K562 (cell line): ENCODE data around the gene DRAXIN. TPM values are rescaled to one million over a fixed set of nuclear protein-coding genes. Genes with fewer than 3 reads are reported as not detected.
A peak's percentile ranks its signal among the peaks of the same experiment; 100 is the strongest.

Experiments
- ATAC-seq: fragments of 200-7000 bp; cut with Tn5 transposase; 3 replicates; pipeline ENCODE4 v1.9.1; 2020; ENCODE audit warnings: moderate library complexity
- BruUV-seq: library from RNA; stranded (reverse); fragments of 400-500 nt; replicated peaks from 2 replicates; lab custom pipeline; 2021; lab: Mats Ljungman, UMichigan
- CTCF ChIA-PET: fragments of 300-600 bp; formaldehyde crosslinking; extraction: SDS; loops from one replicate; lab custom pipeline; 2021; ENCODE audit warnings: low intra/inter-chr PET ratio; lab: Yijun Ruan, JAX
- POLR2A ChIA-PET: fragments of 300-600, 350-650 bp; sonication (Branson Sonifier 250); formaldehyde crosslinking; extraction: SDS; loops from one replicate; lab custom pipeline; 2021; ENCODE audit warnings: antibody characterized with exemption, inconsistent platforms; lab: Yijun Ruan, JAX
- DNase-seq, 4 experiments: peaks; one replicate each; pipeline versions ENCODE4 v3.0.0 to v3.0.0-alpha.2; 2011 to 2018; ENCODE audit warnings: low spot score in 3 of 4, mixed read lengths in 3 of 4; ENCODE audit errors: extremely low read depth in 1 of 4
- FAIRE-seq: peaks from 2 replicates; lab custom pipeline; 2011; peaks lifted over from hg19 to GRCh38; lab: Jason Lieb, UNC
- H2AFZ ChIP-seq: 2 replicates; pipeline ENCODE4 v1.6.0; 2011; ENCODE audit warnings: low read depth, low read length, control low read depth, inconsistent platforms
- H3K27ac ChIP-seq: fragments of 200-600 bp; 3 replicates; pipeline ENCODE4 v1.8.0; 2011; ENCODE audit warnings: low read depth, mild to moderate bottlenecking, control low read depth, inconsistent platforms, low read length, moderate library complexity, mixed read lengths; ENCODE audit errors: extremely low read depth
- H3K27me3 ChIP-seq, 2 experiments: fragments of 300-600 bp in 1 of 2; 2 replicates in 1 of 2; 3 replicates in 1 of 2; pipeline versions ENCODE4 v1.6.0 to v1.8.0; 2011; ENCODE audit warnings: inconsistent platforms in 2 of 2, low read length in 2 of 2, mild to moderate bottlenecking in 1 of 2, mixed read lengths in 1 of 2, moderate library complexity in 1 of 2; ENCODE audit not compliant: control insufficient read depth in 2 of 2, insufficient read depth in 2 of 2
- H3K36me3 ChIP-seq: fragments of 300-600 bp; 3 replicates; pipeline ENCODE4 v1.8.0; 2011; ENCODE audit warnings: mild to moderate bottlenecking, low read length, inconsistent platforms; ENCODE audit not compliant: control insufficient read depth, insufficient read depth
- H3K4me1 ChIP-seq, 2 experiments: fragments of 200-600 bp in 1 of 2; replicated peaks in 1 of 2; 2 replicates in 1 of 2; 3 replicates in 1 of 2; pipeline versions ENCODE4 v1.5.1 to v1.8.0; 2011; ENCODE audit warnings: inconsistent platforms in 2 of 2, low read length in 2 of 2, mild to moderate bottlenecking in 1 of 2, mixed read lengths in 1 of 2, moderate library complexity in 1 of 2; ENCODE audit not compliant: control insufficient read depth in 2 of 2, insufficient read depth in 2 of 2
- H3K4me2 ChIP-seq: 2 replicates; pipeline ENCODE4 v1.6.1; 2011; ENCODE audit warnings: low read length, control low read depth, inconsistent platforms, mixed read lengths; ENCODE audit not compliant: insufficient read depth
- H3K4me3 ChIP-seq: fragments of 200-600 bp; sonication (generic), shearing (Covaris generic); 2 replicates; pipeline ENCODE4 v1.5.1; 2016; ENCODE audit warnings: control low read depth, inconsistent platforms
- H3K79me2 ChIP-seq: fragments of 200-600 bp; 3 replicates; pipeline ENCODE4 v1.8.0; 2011; ENCODE audit warnings: low read length, inconsistent platforms; ENCODE audit not compliant: control insufficient read depth, insufficient read depth
- H3K9ac ChIP-seq, 2 experiments: 2 replicates each; pipeline versions ENCODE4 v1.6.0 to v1.6.1; 2011; ENCODE audit warnings: low read depth in 2 of 2, low read length in 2 of 2, control low read depth in 1 of 2, inconsistent platforms in 1 of 2, mild to moderate bottlenecking in 1 of 2, mixed read lengths in 1 of 2; ENCODE audit not compliant: insufficient read depth in 1 of 2
- H3K9me1 ChIP-seq: one replicate; pipeline ENCODE4 v1.6.0; 2011; ENCODE audit warnings: inconsistent platforms, mild to moderate bottlenecking, low read length, moderate library complexity; ENCODE audit not compliant: control insufficient read depth, insufficient read depth
- H3K9me3 ChIP-seq: replicated peaks from 2 replicates; pipeline ENCODE4 v1.5.1; 2011; ENCODE audit warnings: low read depth, low read length, inconsistent platforms; ENCODE audit not compliant: control insufficient read depth, insufficient read depth
- H4K20me1 ChIP-seq: replicated peaks from 2 replicates; pipeline ENCODE4 v1.6.1; 2011; ENCODE audit warnings: low read length, inconsistent platforms, mixed read lengths; ENCODE audit not compliant: control insufficient read depth, insufficient read depth
- CBFA2T3 ChIP-seq: fragments of 450-650 bp; IDR thresholded peaks from 2 replicates; pipeline ENCODE4 v1.6.1; 2017
- GATAD2A ChIP-seq: fragments of 450-650 bp; IDR thresholded peaks from 2 replicates; pipeline ENCODE4 v1.6.1; 2017
- MEF2A ChIP-seq: IDR thresholded peaks from 2 replicates; pipeline ENCODE4 v1.6.1; 2011; ENCODE audit warnings: low read depth, mild to moderate bottlenecking, low read length, moderate library complexity; ENCODE audit not compliant: control insufficient read depth
- MEF2D ChIP-seq: conservative IDR thresholded peaks from 2 replicates; pipeline ENCODE4 v1.6.1; 2016; ENCODE audit warnings: low read depth, missing genetic modification characterization, missing compliant biosample characterization
- PML ChIP-seq: IDR thresholded peaks from 2 replicates; pipeline ENCODE4 v1.6.1; 2012; ENCODE audit warnings: low read length, inconsistent platforms
- POLR2G ChIP-seq: fragments of 200-400 bp; formaldehyde crosslinking; IDR thresholded peaks from 2 replicates; pipeline ENCODE4 v1.6.1; 2017; ENCODE audit warnings: low read depth, mild to moderate bottlenecking, antibody characterized with exemption, low read length, moderate library complexity
- SAP30 ChIP-seq: fragments of 200-600 bp; sonication (generic); IDR thresholded peaks from 2 replicates; pipeline ENCODE4 v1.6.1; 2012; ENCODE audit warnings: borderline replicate concordance, low read depth, mild to moderate bottlenecking, moderate library complexity, low read length, control low read depth, inconsistent platforms; ENCODE audit not compliant: insufficient read depth, poor library complexity, severe bottlenecking
- WGBS: fragments of 100-300 bp; shearing (Covaris generic); methylation state at CpG from one replicate; pipeline ENCODE4 v1.1.6; 2016; ENCODE audit warnings: low coverage, mixed read lengths; ENCODE audit not compliant: insufficient coverage; ENCODE audit errors: missing lambda C conversion rate; 5-methylcytosine and 5-hydroxymethylcytosine counted together
- in situ Hi-C: fragments of 300-500 bp; cut with MboI; formaldehyde crosslinking; loops from 4 replicates; pipeline ENCODE4 v1.15.0; 2018; ENCODE audit warnings: inconsistent platforms, mixed read lengths
- intact Hi-C: fragments of 100-400 bp; cut with micrococcal nuclease; formaldehyde crosslinking; loops from 2 replicates; pipeline ENCODE4 v1.14.2; 2022
- polyA plus RNA-seq, 8 experiments: library from polyadenylated mRNA; depleted of rRNA in 4 of 8; stranded (reverse) in 5 of 8; unstranded in 3 of 8; fragments of >200 nt; fragmentation: Nextera tagmentation in 2 of 8; fragmentation: Illumina TruSeq in 1 of 8; extraction: Ambion mirVana in 2 of 8; extraction: Trizol in 1 of 8; gene quantifications; 2 replicates each; pipeline versions ENCODE4 v1.2.1 to v1.2.3, GENCODE V29; 2011 to 2014; ENCODE audit warnings: inconsistent platforms in 1 of 8, missing spikeins in 1 of 8
- total RNA-seq, 7 experiments: library from RNA; depleted of rRNA in 6 of 7; stranded (reverse); fragments of >200 nt in 6 of 7; fragmentation: Illumina TruSeq in 2 of 7; extraction: Trizol in 2 of 7; gene quantifications; 2 replicates each; pipeline versions ENCODE4 v1.2.1 to v1.2.3, GENCODE V29; 2011 to 2021; ENCODE audit warnings: low replicate concordance in 1 of 7
- TF ChIP-seq, protein P1 (sequence below): fragments of 250-450 bp; sonication (Bioruptor Pico); IDR thresholded peaks from 2 replicates; pipeline ENCODE4 v1.4.0; 2020

DRAXIN gene
- total and polyA plus RNA-seq, 9 of the 15 experiments (the other 6 are each of a cell fraction or from before 2014, with no cell fraction given): 0.01 to 0.04 (median 0.01) TPM; not detected in 6

- Histone ChIP-seq H3K9ac (peak overlapping the region in 1 of 2 experiments; percentile 72; a peak in 2 of 4 replicates), H3K27me3 (no peaks in the 10 kb centered on the region), H3K4me2 (no peak overlapping the region), H3K36me3 (peaks cover 53% of the 10 kb centered on the region; the same call in 2 of the 3 replicates), H2AFZ (no peak overlapping the region), H3K9me3 (no peaks in the 10 kb centered on the region), H3K79me2 (peaks cover 11% of the 10 kb centered on the region), H3K9me1 (no peaks in the 10 kb centered on the region), H3K4me1 (peaks cover 20 to 50% of the 10 kb centered on the region in 2 experiments), H4K20me1 (no peaks in the 10 kb centered on the region), H3K4me3 (no peak overlapping the region), H3K27ac (no peak overlapping the region)
- TF ChIP-seq PML (no peak), GATAD2A (no peak), SAP30 (no peak), CBFA2T3 (0 out of 2 replicates have a peak, but pooled peaks have one; percentile 10)
- DNase-seq: no peak
- no peak for FAIRE-seq
- intact Hi-C loops: no loop called here
- ChIA-PET CTCF (no interaction called here), POLR2A (interaction anchor here (0.6 to 1.5 kb wide), 5 partner anchors 8 to 561 kb away, joined by 3 to 8 read pairs (median 3); partner anchors contain the start of gene FBXO2)
- WGBS: 63% methylated on average over 6 of the region's 6 CpGs
- no TSS peak for BruUV-seq
- no peak for ATAC-seq
- in situ Hi-C loops: no loop called here
These were observed 54.6 kb downstream of the DRAXIN start for GRCh38 chr1:11746092-11746491.

DNA sequence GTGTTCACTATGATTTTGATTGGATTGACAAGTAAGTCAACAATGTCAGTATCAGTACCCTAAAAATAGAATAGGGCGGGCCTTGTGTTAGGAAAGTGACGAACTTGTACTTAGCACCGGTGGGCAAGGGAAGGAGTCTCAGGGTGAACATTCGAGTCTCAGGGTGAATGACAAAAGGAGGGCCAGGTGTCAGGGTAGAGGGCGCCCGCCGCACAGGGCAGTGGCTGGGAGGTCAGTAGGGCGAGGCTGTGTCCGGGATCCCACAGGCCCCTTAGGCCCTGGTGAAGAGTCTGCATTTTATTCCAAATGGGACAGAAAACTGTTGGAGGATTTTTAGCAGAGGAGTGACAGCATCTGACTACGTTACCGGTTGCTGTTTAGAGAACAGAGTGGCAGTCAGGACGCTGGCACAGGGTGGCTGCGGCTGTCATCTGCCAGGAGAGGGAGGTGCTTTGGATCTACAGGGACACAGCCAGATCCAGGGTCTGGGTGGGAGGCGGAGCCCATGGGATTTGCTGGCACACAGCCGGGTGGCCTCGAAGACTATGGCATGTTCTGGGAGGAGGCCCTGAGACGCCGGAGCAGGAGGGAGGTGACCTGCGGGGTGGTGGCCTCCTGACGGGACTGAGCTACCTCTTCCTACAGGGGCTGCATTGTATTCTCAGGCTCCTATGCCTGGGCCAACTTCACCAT, 55.4 kb downstream of the DRAXIN start:
- WGBS: 84% methylated on average over 20 of the region's 20 CpGs
- no peaks in the 10 kb centered on the region for H3K27me3 ChIP-seq
- H3K9ac ChIP-seq: peak overlapping the region in 1 of 2 experiments; percentile 41; a peak in 1 of 4 replicates
- in situ Hi-C loops: no loop called here
- intact Hi-C loops: no loop called here
- no peak overlapping the region for H3K4me2 ChIP-seq
- POLR2A ChIA-PET: no interaction called here
- no peaks in the 10 kb centered on the region for H3K9me3 ChIP-seq
- TF ChIP-seq MEF2D (tag) (0 out of 2 replicates have a peak, but pooled peaks have one; percentile 18), MEF2A (0 out of 2 replicates have a peak, but pooled peaks have one; percentile 22), POLR2G (0 out of 2 replicates have a peak, but pooled peaks have one; percentile 31)
- TF ChIP-seq, protein P1, sequence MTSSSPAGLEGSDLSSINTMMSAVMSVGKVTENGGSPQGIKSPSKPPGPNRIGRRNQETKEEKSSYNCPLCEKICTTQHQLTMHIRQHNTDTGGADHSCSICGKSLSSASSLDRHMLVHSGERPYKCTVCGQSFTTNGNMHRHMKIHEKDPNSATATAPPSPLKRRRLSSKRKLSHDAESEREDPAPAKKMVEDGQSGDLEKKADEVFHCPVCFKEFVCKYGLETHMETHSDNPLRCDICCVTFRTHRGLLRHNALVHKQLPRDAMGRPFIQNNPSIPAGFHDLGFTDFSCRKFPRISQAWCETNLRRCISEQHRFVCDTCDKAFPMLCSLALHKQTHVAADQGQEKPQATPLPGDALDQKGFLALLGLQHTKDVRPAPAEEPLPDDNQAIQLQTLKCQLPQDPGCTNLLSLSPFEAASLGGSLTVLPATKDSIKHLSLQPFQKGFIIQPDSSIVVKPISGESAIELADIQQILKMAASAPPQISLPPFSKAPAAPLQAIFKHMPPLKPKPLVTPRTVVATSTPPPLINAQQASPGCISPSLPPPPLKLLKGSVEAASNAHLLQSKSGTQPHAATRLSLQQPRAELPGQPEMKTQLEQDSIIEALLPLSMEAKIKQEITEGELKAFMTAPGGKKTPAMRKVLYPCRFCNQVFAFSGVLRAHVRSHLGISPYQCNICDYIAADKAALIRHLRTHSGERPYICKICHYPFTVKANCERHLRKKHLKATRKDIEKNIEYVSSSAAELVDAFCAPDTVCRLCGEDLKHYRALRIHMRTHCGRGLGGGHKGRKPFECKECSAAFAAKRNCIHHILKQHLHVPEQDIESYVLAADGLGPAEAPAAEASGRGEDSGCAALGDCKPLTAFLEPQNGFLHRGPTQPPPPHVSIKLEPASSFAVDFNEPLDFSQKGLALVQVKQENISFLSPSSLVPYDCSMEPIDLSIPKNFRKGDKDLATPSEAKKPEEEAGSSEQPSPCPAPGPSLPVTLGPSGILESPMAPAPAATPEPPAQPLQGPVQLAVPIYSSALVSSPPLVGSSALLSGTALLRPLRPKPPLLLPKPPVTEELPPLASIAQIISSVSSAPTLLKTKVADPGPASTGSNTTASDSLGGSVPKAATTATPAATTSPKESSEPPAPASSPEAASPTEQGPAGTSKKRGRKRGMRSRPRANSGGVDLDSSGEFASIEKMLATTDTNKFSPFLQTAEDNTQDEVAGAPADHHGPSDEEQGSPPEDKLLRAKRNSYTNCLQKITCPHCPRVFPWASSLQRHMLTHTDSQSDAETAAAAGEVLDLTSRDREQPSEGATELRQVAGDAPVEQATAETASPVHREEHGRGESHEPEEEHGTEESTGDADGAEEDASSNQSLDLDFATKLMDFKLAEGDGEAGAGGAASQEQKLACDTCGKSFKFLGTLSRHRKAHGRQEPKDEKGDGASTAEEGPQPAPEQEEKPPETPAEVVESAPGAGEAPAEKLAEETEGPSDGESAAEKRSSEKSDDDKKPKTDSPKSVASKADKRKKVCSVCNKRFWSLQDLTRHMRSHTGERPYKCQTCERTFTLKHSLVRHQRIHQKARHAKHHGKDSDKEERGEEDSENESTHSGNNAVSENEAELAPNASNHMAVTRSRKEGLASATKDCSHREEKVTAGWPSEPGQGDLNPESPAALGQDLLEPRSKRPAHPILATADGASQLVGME (CRISPR knock-in tag): no peak
- TF ChIP-seq, all 486 proteins: peak for 3
- Histone ChIP-seq H3K79me2 (peaks cover 3% of the 10 kb centered on the region; the same call in 2 of the 3 replicates), H3K4me3 (no peak overlapping the region), H4K20me1 (no peaks in the 10 kb centered on the region), H3K9me1 (no peaks in the 10 kb centered on the region), H2AFZ (no peak overlapping the region), H3K4me1 (peaks cover 13 to 48% of the 10 kb centered on the region in 2 experiments), H3K36me3 (peaks cover 56% of the 10 kb centered on the region; the same call in 2 of the 3 replicates), H3K27ac (no peak overlapping the region)
- DNase-seq: no peak
- no peak for ATAC-seq
- BruUV-seq: no TSS peak
- CTCF ChIA-PET: no interaction called here
- FAIRE-seq: no peak
